A549 (cell line): ENCODE measurements around the gene CNTNAP2. TPM values are rescaled to one million over a fixed set of nuclear protein-coding genes. Genes with fewer than 3 reads are reported as not detected.

ENCODE experiments used
- ATAC-seq, 2 experiments: fragments of 200-7000 bp in 1 of 2; fragments of >200 bp in 1 of 2; cut with Nextera tagmentation in 1 of 2; cut with Tn5 transposase in 1 of 2; 3 replicates each; pipeline versions ENCODE4 v1.8.0 to v1.9.1; 2018 to 2020; ENCODE audit warnings: mild to moderate bottlenecking in 1 of 2, moderate library complexity in 1 of 2
- CTCF ChIA-PET: fragments of 300-600 bp; sonication (Branson Sonifier 250); formaldehyde crosslinking; extraction: SDS; loops from one replicate; lab custom pipeline; 2021; ENCODE audit warnings: antibody characterized with exemption, inconsistent platforms; lab: Yijun Ruan, JAX
- POLR2A ChIA-PET: fragments of 350-600 bp; formaldehyde crosslinking; extraction: SDS; loops from one replicate; lab custom pipeline; 2021; ENCODE audit warnings: antibody characterized with exemption, inconsistent platforms; lab: Yijun Ruan, JAX
- DNase-seq, 2 experiments: peaks; one replicate each; pipeline versions ENCODE4 v3.0.0 to v3.0.0-alpha.2; 2011 to 2016; ENCODE audit warnings: low read depth in 1 of 2, low spot score in 1 of 2
- FAIRE-seq: peaks from 2 replicates; lab custom pipeline; 2011; peaks lifted over from hg19 to GRCh38; lab: Jason Lieb, UNC
- H3K27ac ChIP-seq, 2 experiments: fragments of >200 bp; sonication (Bioruptor Twin); formaldehyde crosslinking; 3 replicates each; pipeline ENCODE4 v1.5.1; 2016 to 2017
- H3K4me1 ChIP-seq: fragments of >200 bp; sonication (Bioruptor Twin); formaldehyde crosslinking; 3 replicates; pipeline ENCODE4 v1.6.1; 2016
- H3K4me2 ChIP-seq: fragments of >200 bp; sonication (Bioruptor Twin); formaldehyde crosslinking; 3 replicates; pipeline ENCODE4 v1.6.1; 2016
- H3K4me3 ChIP-seq: fragments of >200 bp; sonication (Bioruptor Twin); formaldehyde crosslinking; 3 replicates; pipeline ENCODE4 v1.5.1; 2016
- H3K9me3 ChIP-seq: fragments of >200 bp; sonication (Bioruptor Twin); formaldehyde crosslinking; 3 replicates; pipeline ENCODE4 v1.6.1; 2016
- BCL3 ChIP-seq: fragments of >200 bp; sonication (Bioruptor Twin); formaldehyde crosslinking; IDR thresholded peaks from 3 replicates; pipeline ENCODE4 v1.6.1; 2016
- CBX8 ChIP-seq: fragments of 200-600 bp; sonication (generic); IDR thresholded peaks from 2 replicates; pipeline ENCODE4 v1.6.1; 2016
- CHD4 ChIP-seq: fragments of 200-600 bp; sonication (generic); IDR thresholded peaks from 2 replicates; pipeline ENCODE4 v1.6.1; 2016; ENCODE audit warnings: antibody characterized with exemption, mild to moderate bottlenecking, borderline replicate concordance
- CTCF ChIP-seq: fragments of >200 bp; sonication (Bioruptor Twin); formaldehyde crosslinking; IDR thresholded peaks from 3 replicates; pipeline ENCODE4 v1.5.1; 2016
- EHF ChIP-seq: fragments of 250-450 bp; sonication (Bioruptor Pico); IDR thresholded peaks from 2 replicates; pipeline ENCODE4 v1.5.0; 2020; ENCODE audit warnings: mild to moderate bottlenecking
- EHMT2 ChIP-seq: fragments of 200-600 bp; sonication (generic); IDR thresholded peaks from 2 replicates; pipeline ENCODE4 v1.6.1; 2016; ENCODE audit warnings: antibody characterized with exemption, low read depth, mild to moderate bottlenecking, moderate library complexity
- ESRRA ChIP-seq: fragments of 150-350 bp; IDR thresholded peaks from 2 replicates; pipeline ENCODE4 v1.6.1; 2014; ENCODE audit warnings: mild to moderate bottlenecking, low read length, borderline replicate concordance
- HDAC2 ChIP-seq: fragments of 200-600 bp; sonication (generic); IDR thresholded peaks from 2 replicates; pipeline ENCODE4 v1.6.1; 2016
- JUN ChIP-seq, 2 experiments: fragments of >200 bp; sonication (Bioruptor Twin); formaldehyde crosslinking; IDR thresholded peaks; 2 replicates in 1 of 2; 3 replicates in 1 of 2; pipeline ENCODE4 v1.6.1; 2016 to 2017
- KDM1A ChIP-seq: fragments of 200-600 bp; sonication (generic); IDR thresholded peaks from 2 replicates; pipeline ENCODE4 v1.6.1; 2016; ENCODE audit warnings: low read depth, mild to moderate bottlenecking
- KDM5A ChIP-seq: fragments of 200-600 bp; sonication (generic); IDR thresholded peaks from 2 replicates; pipeline ENCODE4 v1.6.1; 2016; ENCODE audit warnings: antibody characterized with exemption, mild to moderate bottlenecking
- MYC ChIP-seq: IDR thresholded peaks from 2 replicates; pipeline ENCODE4 v1.6.1; 2012; ENCODE audit warnings: mild to moderate bottlenecking, inconsistent platforms, low read length, improper control_type of control experiment, borderline replicate concordance
- NFE2L2 ChIP-seq: fragments of 150-350 bp; conservative IDR thresholded peaks from 2 replicates; pipeline ENCODE4 v1.6.1; 2014; ENCODE audit warnings: low read length
- NPAS2 ChIP-seq: fragments of 250-450 bp; sonication (Bioruptor Pico); IDR thresholded peaks from 2 replicates; pipeline ENCODE4 v1.8.0; 2022; ENCODE audit warnings: mild to moderate bottlenecking, moderate library complexity, borderline replicate concordance
- NR3C1 ChIP-seq: fragments of >200 bp; sonication (Bioruptor Twin); formaldehyde crosslinking; IDR thresholded peaks from 3 replicates; pipeline ENCODE4 v1.6.1; 2017
- POLR2AphosphoS2 ChIP-seq: conservative IDR thresholded peaks from 2 replicates; pipeline ENCODE4 v1.6.1; 2012; ENCODE audit warnings: low read length, improper control_type of control experiment, inconsistent platforms
- RNF2 ChIP-seq: fragments of 200-600 bp; sonication (generic); IDR thresholded peaks from 2 replicates; pipeline ENCODE4 v1.6.1; 2016; ENCODE audit warnings: low read depth, mild to moderate bottlenecking, antibody characterized with exemption, moderate library complexity, borderline replicate concordance
- ZFP36 ChIP-seq: fragments of 450-650 bp; IDR thresholded peaks from 2 replicates; pipeline ENCODE4 v1.6.1; 2014; ENCODE audit warnings: borderline replicate concordance; ENCODE audit not compliant: partially characterized antibody
- ZSCAN20 ChIP-seq: fragments of 250-450 bp; sonication (Bioruptor Pico); IDR thresholded peaks from 2 replicates; pipeline ENCODE4 v1.8.0; 2022; ENCODE audit warnings: mild to moderate bottlenecking, moderate library complexity
- WGBS: methylation state at CpG from one replicate; pipeline ENCODE4 v1.1.6; 2017; ENCODE audit errors: missing lambda C conversion rate; 5-methylcytosine and 5-hydroxymethylcytosine counted together
- polyA plus RNA-seq, 4 experiments: library from polyadenylated mRNA; depleted of rRNA in 3 of 4; stranded (reverse); fragments of >200 nt; fragmentation: RNase III in 1 of 4; extraction: RNeasy Plus Mini Kit Qiagen cat#74134 plus additional on column Dnase treatment in 1 of 4; gene quantifications; 2 replicates in 3 of 4; 3 replicates in 1 of 4; pipeline ENCODE4 v1.2.3, GENCODE V29; 2011 to 2017
- TF ChIP-seq, protein P1 (sequence below): fragments of 250-450 bp; sonication (Bioruptor Pico); IDR thresholded peaks from 2 replicates; pipeline ENCODE4 v1.5.0; 2020; ENCODE audit warnings: low read depth, mild to moderate bottlenecking, moderate library complexity
- TF ChIP-seq, protein P2 (sequence below): IDR thresholded peaks from 2 replicates; pipeline ENCODE4 v1.6.1; 2012; ENCODE audit warnings: low read depth, borderline replicate concordance
- TF ChIP-seq, protein P3 (sequence below): fragments of >200 bp; sonication (Bioruptor Twin); formaldehyde crosslinking; IDR thresholded peaks from 2 replicates; pipeline ENCODE4 v1.6.1; 2016

CNTNAP2 gene
- polyA plus RNA-seq, 2 of the 4 experiments (the other 2 are of a cell fraction): 0.05 to 0.13 TPM

GRCh38 chr7:148230883-148231282 lies 2114.3 kb downstream of the CNTNAP2 start:
- no peak overlapping the region for H3K27ac ChIP-seq
- WGBS: 21% methylated on average over 4 of the region's 4 CpGs
- no peak for FAIRE-seq
- ChIA-PET POLR2A (no interaction called here), CTCF (no interaction called here)
- no peak overlapping the region for H3K4me3 ChIP-seq
- DNase-seq: no peak
- no peaks in the 10 kb centered on the region for H3K9me3 ChIP-seq
- no peak for TF ChIP-seq ZFP36
- no peak for TF ChIP-seq CHD4
- no peak for TF ChIP-seq CBX8
- TF ChIP-seq, protein P1, sequence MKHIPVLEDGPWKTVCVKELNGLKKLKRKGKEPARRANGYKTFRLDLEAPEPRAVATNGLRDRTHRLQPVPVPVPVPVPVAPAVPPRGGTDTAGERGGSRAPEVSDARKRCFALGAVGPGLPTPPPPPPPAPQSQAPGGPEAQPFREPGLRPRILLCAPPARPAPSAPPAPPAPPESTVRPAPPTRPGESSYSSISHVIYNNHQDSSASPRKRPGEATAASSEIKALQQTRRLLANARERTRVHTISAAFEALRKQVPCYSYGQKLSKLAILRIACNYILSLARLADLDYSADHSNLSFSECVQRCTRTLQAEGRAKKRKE (CRISPR knock-in tag): no peak
- TF ChIP-seq MYC: no peak
- no peak for TF ChIP-seq BCL3
- H3K4me1 ChIP-seq: no peaks in the 10 kb centered on the region
- no peak for ATAC-seq
- no peak overlapping the region for H3K4me2 ChIP-seq

- Histone ChIP-seq H3K27ac (no peak overlapping the region), H3K4me1 (no peaks in the 10 kb centered on the region), H3K9me3 (no peaks in the 10 kb centered on the region), H3K4me2 (no peak overlapping the region), H3K4me3 (no peak overlapping the region)
- 33% methylated on average over 3 of the region's 3 CpGs for WGBS
- ChIA-PET POLR2A (no interaction called here), CTCF (interaction anchor here (2.0 kb wide), 1 partner anchor 9 kb away, joined by 8 read pairs; no protein-coding TSS in a partner anchor)
- DNase-seq (no peak), FAIRE-seq (no peak), ATAC-seq (no peak)
- no peak for TF ChIP-seq EHF (CRISPR knock-in tag)
Measured at GRCh38 chr7:148232784-148233183, 2116.2 kb downstream of the CNTNAP2 start.

DNA sequence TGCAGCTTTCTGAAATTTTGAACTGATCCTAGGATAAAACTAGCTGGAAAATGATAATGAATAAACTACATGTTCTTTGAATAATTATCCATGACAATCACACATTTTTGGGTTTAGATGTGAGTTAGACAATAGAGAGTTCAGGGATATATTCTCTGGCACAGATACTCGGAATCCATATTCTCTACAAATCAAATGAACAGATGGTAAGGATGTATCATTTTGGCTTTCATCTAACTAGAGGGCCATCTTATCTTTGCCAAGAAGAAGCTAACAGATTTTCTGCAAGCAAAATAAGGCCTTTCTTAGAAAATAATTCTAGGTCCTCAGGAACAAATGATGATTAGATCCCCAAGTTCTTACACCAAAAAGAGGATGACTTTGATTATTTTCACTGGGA lies 2118.1 kb downstream of the CNTNAP2 start:
- TF ChIP-seq ZFP36 (no peak), POLR2AphosphoS2 (no peak), BCL3 (no peak), KDM1A (no peak), EHMT2 (no peak), NPAS2 (CRISPR knock-in tag) (no peak)
- TF ChIP-seq, protein P2, sequence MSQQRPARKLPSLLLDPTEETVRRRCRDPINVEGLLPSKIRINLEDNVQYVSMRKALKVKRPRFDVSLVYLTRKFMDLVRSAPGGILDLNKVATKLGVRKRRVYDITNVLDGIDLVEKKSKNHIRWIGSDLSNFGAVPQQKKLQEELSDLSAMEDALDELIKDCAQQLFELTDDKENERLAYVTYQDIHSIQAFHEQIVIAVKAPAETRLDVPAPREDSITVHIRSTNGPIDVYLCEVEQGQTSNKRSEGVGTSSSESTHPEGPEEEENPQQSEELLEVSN: no peak
- Histone ChIP-seq H3K9me3 (no peaks in the 10 kb centered on the region), H3K4me1 (no peaks in the 10 kb centered on the region), H3K27ac (no peak overlapping the region), H3K4me2 (no peak overlapping the region), H3K4me3 (no peak overlapping the region)
- ChIA-PET CTCF (no interaction called here), POLR2A (no interaction called here)
- FAIRE-seq (no peak), DNase-seq (no peak), ATAC-seq (no peak)
- 2% methylated on average over 1 of the region's 1 CpG for WGBS

DNA sequence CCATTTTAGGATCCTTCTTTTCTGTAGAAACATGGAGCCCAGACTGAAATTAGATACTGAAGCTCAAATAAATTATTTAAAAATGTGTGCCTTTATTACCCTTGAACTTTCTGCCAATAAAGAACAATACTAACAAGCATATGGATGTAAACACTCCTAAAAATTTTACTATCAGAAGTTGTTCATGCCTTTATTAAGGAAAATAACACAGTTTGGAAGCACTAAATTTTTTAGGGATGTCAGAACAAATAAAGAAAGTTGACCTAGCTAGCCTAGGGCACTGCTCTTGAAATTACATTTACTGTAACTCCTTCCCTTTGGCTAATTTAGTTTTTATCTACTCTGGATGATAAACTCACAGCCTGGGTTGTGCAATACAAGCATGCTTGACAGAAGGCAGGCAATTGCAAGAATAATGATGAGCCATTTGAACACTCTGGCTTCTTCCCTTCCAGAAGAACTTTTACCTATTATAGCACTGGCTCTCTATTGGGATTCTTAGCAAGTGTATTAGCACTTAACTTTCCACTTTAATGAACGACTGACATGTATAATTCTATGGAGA lies 2122.2 kb downstream of the CNTNAP2 start:
- Histone ChIP-seq H3K27ac (no peak overlapping the region), H3K4me1 (no peaks in the 10 kb centered on the region), H3K4me2 (no peak overlapping the region), H3K9me3 (no peaks in the 10 kb centered on the region), H3K4me3 (no peak overlapping the region)
- no peak for DNase-seq
- no peak for FAIRE-seq
- WGBS: 0% methylated on average over 1 of the region's 1 CpG
- CTCF ChIA-PET: interaction anchor here (1.2 kb wide), 1 partner anchor 24 kb away, joined by 3 read pairs; no protein-coding TSS in a partner anchor
- POLR2A ChIA-PET: no interaction called here
- no peak for TF ChIP-seq RNF2
- no peak for TF ChIP-seq POLR2AphosphoS2
- no peak for TF ChIP-seq HDAC2
- no peak for TF ChIP-seq NFE2L2
- no peak for TF ChIP-seq JUN (IDR thresholded peaks at IDR 0.05)
- no peak for TF ChIP-seq EHMT2
- no peak for TF ChIP-seq MYC
- no peak for TF ChIP-seq ESRRA
- no peak for TF ChIP-seq ZSCAN20
- no peak for TF ChIP-seq CTCF
- TF ChIP-seq NR3C1: no peak
- TF ChIP-seq, protein P3, sequence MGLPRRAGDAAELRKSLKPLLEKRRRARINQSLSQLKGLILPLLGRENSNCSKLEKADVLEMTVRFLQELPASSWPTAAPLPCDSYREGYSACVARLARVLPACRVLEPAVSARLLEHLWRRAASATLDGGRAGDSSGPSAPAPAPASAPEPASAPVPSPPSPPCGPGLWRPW: no peak
- TF ChIP-seq KDM5A: no peak
- no peak for ATAC-seq
